Measurements from ENCODE around the gene SLC5A8.

- TF ChIP-seq CTCF (IDR thresholded peaks at IDR 0.05) (no peak), POLR2A (IDR thresholded peaks at IDR 0.05) (no peak)
Measured at GRCh38 chr12:101173197-101173749, 36.8 kb downstream of the SLC5A8 start.
